Tracheal epithelial cell (primary cell): ENCODE measurements around the gene CISD1. TPM values are rescaled to one million over a fixed set of nuclear protein-coding genes. Genes with fewer than 3 reads are reported as not detected.

ENCODE experiments used
- total RNA-seq: library from RNA; depleted of rRNA; stranded (reverse); fragments of >200 nt; gene quantifications from 2 replicates; pipeline ENCODE4 v1.2.1, GENCODE V29; 2014

CISD1 gene
- total RNA-seq, result 28.7 and 40.7 TPM in 2 replicates

DNA sequence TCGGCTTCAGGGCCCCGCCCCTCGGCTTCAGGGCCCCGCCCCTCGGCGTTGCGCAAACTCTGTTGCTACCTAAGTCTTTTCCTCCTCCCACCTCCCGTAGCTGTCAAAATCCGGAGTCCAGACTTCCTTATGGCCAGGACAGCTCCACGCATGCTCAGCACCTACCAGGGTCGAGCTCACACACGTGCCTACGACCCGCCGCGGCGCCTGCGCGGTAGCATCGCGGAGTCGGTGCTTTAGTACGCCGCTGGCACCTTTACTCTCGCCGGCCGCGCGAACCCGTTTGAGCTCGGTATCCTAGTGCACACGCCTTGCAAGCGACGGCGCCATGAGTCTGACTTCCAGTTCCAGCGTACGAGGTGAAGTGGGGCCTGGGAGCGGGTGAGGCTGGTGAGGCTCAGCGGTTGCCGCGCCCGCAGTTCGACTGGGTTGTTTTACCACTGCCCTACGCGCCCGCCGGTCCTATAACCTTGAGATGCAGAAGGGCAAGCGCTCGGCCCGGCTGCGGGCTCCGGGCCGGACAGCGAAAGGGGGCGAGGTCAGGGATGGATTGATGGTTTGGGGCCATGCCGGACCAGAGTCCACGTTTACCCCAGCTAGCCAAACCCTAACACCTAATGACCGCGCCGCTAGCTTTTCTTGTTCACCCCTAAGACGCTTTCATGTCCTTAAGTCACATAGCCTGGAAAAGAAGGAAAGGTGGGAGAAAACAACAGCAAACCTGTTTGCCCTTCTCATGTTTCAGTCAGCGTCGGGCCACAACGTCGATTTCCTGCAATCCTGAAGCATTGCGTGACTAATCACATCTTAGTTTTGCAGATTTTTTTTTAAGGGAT lies at the start of gene CISD1:
Gene CISD1, plus strand, starts transcription at position 217 of the 836 bp plus-strand sequence. Its CDS starts 112 bp downstream, at position 329.

DNA sequence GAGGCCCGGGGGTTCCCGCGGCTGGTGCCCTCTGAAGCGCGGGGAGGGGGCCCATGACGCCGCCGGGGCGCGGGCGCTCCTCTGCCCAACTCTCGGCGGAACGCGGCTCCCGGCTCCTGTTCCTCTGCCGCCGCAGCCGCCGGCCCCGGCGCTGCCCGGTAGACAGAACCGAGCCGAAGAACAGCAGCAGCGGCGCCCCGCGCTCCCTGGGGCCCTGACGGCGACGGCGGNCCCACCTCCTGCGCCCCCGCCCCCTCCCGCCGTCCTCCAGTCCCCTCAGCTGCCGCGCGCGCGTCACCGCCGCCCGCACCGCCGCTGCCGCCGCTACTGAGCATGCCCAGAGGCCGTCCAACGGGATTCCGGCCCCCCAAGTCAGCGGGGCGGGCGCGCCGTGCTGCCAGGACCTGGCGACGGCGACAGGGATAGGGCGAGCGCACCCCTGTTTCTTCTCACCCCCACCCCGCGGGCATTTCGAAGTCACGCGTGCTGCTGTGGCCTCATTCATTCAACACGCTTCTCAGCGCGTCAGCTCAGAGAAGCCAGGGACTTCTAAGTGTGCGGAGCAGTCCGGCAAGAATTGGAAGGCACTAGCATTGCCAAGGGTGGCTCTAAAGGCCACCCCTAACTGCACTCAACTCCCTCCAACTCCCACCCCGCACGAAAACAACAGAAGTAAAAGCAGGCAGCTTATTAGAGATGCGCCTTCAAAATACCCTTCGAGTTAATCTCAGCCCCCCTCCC lies 1.1 kb upstream of the CISD1 start, which contains the start of gene IPMK:
Gene IPMK, minus strand, starts transcription at position 182 of the 741 bp plus-strand sequence. CDS start 283 bp downstream, outside the sequence.

DNA sequence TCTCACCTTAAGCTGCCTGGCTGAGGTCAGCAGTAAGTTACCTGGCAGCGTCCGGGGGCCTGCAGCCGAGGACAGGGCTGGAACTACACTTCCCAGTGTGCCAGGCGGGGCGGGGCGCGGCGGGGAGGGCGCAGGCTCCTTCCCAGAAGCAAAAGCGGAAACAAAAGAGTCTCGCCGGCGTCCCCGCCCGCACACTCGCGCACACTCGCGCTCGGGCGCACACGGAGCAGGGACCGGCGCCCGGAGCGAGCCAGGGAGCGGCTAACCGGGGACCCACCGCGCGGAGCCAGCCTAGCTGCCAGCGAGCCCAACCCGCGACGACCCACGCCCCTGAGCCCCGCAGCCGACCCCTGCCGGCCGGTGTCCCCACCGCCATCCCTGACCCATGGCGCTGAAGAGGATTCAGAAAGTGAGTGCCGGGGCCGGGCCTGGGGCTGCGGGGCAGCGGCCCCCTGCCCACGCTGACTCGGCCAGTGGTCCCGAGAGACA lies 65.9 kb downstream of the CISD1 start, which contains the start of gene UBE2D1:
Gene UBE2D1, plus strand, starts transcription at position 190 of the 489 bp plus-strand sequence. Its CDS starts 196 bp downstream, at position 386.

Other genes starting within 250 kb of the CISD1 start
- gene IPMK, start 1.3 kb upstream of the CISD1 start, total RNA-seq, result 7.0 and 7.2 TPM in 2 replicates
- gene UBE2D1, start 65.8 kb downstream of the CISD1 start, total RNA-seq, result 6.4 and 11.1 TPM in 2 replicates
- gene TFAM, start 116.2 kb downstream of the CISD1 start, total RNA-seq, result 29.6 and 34.0 TPM in 2 replicates
- gene BICC1, start 243.7 kb downstream of the CISD1 start, total RNA-seq, result 1.9 and 42.2 TPM in 2 replicates